ENCODE results near the gene RNF40.

Gene RNF40

DNA sequence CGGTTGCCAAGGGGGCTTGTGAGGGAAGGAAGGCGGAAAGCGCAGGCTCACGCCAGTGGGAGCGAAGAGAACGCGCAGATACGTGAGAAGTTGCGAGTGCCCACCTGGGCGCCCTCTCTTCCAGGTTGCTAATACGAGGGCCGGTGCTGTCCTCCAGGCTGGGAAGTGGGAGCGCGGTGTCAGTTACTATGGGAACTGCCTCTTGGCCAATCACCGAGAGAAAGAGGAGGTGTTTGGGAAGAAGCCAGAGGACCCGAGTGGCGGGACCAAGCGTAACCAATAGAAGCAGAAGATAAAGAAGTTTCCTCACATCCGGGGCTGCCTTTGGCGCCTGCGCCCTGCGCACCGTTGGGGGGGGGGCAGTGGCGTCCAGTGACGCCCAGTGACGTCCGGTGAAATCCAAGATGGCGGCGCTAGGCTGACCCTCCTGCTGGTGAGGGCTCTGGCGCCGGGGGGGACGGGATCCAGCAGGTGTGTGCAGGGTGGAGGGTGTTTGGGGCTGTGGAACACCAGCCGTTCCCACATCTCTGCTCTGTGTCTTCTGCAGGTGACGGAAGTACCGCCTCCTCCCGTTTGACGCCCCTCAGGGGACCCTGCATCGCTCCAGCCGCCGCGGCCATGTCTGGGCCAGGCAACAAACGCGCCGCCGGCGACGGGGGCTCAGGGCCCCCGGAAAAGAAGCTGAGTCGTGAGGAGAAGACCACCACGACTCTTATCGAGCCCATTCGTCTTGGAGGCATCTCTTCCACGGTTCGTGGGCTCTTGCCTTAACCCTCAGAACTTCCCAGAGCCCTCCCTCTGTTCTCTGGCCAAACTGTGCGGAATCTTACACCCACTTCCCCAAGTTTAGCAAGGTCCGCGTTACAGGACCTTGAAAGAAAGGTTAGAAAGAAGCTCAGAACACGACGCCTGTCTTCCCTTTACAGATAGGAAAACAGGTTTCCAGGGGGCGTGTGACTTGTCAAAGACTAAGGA, at the start of gene RNF40, which contains the start of gene CFAP119:
Gene RNF40 (plus strand): TSS at position 395 of the 975 bp plus-strand sequence. CDS start 224 bp downstream, at position 619.
Gene CFAP119 (minus strand): TSS at position 135 of the 975 bp plus-strand sequence. CDS start 314 bp downstream, outside the sequence.
- DNase-seq: peak; percentile 92

DNA sequence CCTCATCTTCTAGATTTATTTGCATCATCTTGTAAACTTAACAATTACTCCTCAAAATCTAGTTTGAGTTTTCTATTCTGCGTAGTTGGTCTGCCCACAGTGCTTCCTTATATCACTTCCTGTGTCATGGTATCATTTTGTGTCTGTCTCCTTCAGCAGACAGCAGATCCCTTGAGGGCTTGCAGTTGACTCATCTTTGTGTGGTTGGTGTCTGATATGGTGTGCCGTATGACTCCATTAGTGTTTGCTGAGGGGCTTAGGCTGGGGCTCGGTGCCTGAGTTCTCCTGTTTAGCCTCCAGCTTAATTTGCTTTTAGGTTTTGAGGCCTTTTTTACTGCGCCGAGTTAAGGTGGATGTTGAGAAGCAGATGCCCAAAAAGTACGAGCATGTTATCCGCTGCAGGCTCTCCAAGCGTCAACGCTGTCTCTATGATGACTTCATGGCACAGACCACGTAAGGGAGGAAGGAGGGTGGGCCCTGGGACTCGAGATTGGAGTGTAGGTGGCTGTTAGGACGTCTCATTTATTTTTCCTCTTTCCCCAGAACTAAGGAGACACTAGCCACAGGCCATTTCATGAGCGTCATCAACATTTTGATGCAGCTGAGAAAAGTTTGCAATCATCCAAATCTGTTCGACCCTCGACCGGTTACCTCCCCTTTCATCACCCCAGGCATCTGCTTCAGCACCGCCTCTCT, 46.2 kb upstream of the RNF40 start:
- peak; percentile 78 for DNase-seq

DNA sequence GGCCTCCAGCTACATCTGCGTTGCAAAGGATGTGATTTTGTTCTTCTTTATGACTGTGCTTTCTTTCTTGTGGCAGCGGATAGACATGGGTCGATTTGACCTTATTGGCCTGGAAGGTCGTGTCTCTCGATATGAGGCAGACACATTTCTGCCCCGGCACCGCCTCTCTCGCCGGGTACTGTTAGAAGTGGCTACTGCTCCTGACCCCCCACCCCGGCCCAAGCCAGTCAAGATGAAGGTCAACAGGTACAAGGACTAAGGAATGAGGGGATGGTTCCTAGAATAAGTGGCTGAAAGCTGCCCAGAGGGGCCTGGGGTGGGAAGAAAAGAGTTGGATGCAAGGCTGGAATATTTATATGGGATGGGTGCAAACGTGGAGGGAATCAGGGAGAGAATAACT, 42.0 kb upstream of the RNF40 start:
- DNase-seq: no peak

DNA sequence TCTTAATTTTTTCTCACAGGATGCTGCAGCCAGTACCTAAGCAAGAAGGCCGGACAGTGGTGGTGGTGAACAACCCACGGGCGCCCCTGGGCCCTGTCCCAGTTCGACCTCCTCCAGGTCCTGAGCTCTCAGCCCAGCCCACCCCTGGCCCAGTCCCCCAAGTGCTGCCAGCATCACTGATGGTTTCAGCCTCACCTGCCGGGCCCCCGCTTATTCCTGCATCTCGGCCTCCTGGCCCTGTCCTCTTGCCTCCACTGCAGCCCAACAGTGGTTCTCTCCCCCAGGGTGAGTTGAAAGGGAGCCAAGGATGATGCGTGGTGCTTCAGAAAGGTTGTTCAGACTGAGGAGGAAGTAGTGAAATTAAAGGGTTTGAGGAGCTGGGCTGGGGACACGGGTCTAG, 41.4 kb upstream of the RNF40 start:
- no peak for DNase-seq

DNA sequence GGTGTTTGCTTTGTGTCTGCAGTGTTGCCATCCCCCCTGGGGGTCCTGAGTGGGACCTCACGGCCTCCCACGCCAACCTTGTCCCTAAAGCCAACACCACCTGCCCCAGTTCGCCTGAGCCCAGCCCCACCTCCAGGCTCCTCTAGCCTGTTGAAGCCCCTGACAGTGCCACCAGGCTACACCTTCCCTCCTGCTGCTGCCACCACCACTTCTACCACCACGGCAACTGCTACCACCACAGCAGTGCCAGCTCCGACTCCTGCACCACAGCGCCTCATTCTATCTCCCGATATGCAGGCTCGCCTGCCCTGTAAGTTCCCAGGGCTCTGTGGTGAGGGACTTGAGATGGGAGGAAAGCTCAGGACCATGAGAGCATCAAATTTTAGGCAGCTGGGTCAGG, 41.0 kb upstream of the RNF40 start:
- no peak for DNase-seq

DNA sequence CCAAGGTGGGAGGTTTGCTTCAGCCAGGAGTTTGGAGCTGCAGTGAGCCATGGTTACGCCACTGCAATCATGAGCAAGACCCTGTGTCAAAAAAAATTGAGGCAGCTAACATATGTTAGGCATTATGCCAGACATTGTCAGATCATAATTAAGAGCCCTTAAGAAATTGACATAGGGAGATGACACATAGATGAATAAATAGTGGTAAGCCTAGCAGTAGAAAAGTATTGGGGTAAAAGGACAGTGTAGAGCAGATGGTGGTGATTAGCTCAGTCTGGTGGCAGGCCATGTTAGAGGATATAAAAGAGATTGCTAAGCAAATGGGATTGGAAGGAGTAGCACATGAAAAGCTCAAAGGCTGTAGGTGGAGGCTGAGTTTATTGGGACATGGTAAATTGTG, 40.5 kb upstream of the RNF40 start:
- no peak for DNase-seq

DNA sequence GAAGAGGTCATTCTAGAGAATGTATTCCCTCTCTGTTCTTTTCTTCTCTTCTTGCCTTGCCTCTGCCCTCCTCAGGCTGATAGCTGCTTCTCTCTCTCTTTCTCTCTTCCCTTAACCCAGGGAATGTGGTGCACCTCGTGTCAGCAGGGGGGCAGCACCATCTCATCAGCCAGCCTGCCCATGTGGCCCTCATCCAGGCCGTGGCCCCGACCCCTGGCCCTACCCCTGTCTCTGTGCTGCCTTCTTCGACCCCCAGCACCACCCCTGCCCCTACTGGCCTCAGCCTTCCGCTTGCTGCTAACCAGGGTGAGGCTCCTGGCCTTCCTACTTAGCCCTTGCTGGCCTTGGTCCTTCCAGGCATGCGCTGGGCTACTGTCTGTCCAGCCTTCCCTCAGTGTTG, 39.7 kb upstream of the RNF40 start:
- no peak for DNase-seq

DNA sequence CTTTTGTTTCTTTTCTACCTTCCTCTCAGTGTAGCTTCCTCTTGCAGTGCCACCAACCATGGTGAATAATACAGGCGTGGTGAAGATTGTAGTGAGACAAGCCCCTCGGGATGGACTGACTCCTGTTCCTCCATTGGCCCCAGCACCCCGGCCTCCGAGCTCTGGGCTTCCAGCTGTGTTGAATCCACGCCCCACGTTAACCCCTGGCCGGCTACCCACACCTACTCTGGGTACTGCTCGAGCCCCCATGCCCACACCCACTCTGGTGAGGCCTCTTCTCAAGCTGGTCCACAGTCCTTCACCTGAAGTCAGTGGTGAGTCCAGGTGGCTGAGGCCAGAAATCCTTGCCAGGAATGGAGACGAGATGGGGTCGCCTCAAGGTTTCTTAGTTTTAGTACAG, 39.2 kb upstream of the RNF40 start:
- no peak for DNase-seq

DNA sequence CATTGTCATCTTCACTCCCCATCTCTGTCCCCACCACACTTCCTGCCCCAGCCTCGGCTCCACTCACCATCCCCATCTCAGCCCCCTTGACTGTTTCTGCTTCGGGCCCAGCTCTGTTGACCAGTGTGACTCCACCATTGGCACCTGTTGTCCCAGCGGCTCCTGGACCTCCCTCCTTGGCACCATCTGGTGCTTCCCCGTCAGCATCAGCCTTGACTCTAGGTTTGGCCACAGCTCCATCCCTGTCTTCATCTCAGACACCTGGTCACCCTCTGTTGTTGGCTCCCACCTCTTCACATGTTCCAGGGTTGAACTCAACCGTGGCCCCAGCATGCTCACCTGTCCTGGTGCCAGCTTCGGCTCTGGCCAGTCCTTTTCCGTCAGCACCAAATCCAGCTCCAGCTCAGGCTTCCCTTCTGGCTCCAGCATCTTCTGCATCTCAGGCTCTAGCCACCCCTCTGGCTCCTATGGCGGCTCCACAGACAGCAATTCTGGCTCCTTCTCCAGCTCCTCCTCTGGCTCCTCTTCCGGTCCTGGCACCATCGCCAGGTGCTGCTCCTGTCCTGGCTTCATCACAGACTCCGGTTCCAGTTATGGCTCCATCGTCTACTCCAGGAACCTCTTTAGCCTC, 38.3 kb upstream of the RNF40 start:
- no peak for DNase-seq

DNA sequence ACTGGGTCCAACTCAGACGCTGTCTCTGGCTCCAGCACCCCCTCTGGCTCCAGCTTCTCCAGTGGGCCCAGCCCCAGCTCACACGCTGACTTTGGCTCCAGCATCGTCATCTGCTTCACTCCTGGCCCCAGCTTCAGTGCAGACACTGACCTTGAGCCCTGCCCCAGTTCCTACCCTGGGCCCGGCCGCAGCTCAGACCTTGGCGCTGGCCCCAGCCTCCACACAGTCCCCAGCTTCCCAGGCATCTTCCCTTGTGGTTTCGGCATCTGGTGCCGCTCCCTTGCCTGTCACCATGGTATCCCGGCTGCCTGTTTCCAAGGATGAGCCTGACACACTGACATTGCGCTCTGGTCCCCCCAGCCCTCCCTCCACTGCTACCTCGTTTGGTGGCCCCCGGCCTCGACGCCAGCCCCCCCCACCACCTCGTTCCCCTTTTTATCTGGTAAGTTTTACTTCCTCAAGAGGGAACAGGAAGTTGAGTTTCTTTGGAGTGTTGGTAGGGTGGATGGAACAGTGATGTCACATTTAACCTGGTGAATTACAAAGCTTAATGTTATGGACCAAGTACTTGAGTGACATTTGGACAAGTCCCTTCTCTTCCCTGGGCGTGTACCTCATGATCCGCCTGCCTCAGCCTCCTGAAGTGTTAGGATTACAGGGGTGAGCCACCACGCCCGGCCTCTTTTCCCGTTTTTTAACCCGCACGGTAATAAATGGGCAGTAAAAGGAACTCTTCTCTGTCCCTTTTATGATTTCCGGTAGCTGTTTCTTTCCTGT, 37.3 kb upstream of the RNF40 start:
- DNase-seq: no peak

DNA sequence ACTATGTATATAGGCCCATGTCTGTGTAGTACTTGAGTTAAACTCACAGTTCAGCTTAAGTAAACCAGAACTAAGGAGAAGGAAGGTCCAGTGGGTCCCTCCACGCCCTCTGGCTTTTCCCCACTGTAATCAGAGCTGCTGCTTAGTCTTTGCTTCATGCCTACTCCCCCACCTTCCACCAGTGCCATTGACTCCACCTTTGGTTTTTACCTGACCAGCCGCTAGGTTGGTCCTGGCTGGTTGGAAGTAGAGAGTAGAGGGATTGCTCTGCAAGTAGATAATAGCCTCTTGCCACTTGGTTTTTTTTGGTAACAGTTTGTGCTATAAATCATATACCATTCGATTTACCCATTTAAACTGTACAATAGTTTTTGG, 36.7 kb upstream of the RNF40 start:
- DNase-seq: no peak

DNA sequence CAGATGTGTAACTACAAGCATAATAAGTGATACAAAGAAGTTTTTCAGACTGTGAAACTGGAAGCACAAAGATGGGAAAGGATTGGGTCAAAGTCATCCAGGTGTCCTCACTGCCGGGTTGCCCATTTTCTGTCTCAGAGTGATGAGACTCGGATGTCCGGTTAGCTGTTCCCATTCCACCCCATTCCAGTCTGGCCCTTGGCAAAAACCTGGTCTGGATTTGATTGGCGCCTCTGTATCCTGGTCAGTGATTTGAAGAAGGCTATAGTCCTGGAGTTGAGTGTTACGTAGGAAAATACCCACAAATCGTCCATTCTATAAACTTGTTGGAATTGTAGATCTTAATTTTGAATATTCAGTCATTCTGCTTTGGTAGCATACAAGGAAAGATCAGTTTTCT, 33.8 kb upstream of the RNF40 start:
- no peak for DNase-seq

DNA sequence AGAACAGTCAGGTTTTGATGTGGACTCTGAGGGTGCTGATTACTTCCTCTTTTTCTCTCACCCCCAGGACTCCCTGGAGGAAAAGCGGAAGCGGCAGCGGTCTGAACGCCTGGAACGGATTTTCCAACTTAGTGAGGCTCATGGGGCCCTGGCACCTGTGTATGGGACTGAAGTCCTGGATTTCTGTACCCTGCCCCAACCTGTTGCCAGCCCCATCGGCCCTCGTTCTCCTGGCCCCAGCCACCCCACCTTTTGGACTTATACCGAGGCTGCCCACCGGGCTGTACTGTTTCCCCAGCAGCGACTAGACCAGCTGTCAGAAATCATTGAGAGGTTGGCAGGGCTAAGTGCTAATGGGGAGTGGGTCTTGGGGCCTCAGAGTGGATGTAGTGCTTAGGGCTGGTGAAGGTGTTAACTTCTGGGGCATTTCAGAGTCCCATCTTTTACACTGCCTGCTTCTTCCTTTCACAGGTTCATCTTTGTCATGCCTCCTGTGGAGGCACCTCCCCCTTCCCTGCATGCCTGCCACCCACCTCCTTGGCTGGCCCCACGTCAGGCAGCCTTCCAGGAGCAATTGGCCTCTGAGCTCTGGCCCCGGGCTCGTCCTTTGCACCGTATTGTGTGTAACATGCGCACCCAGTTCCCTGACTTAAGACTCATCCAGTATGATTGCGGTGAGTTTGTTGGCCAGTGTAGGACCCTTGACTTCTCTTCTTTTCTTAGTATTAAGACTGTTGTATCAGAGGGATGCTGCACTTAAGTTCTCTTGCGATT, 33.0 kb upstream of the RNF40 start:
- no peak for DNase-seq

DNA sequence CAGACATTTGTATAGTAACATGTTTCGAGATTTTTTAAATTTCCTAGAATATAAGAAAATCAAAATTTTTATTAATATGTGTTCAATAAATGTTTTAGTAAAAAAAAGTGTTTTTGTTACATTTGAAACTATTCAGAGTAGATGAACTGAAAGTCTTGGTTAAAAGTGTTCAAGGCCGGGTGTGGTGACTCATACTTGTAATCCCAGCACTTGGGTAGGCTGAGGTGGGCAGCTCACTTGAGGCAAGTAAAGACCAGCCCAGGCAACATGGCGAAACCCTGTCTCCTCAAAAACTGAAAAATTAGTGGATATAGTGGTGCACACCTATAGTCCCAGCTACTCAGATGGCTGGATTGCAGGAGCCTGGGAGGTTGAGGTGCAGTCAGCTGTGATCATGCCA, 30.7 kb upstream of the RNF40 start:
- DNase-seq: no peak

DNA sequence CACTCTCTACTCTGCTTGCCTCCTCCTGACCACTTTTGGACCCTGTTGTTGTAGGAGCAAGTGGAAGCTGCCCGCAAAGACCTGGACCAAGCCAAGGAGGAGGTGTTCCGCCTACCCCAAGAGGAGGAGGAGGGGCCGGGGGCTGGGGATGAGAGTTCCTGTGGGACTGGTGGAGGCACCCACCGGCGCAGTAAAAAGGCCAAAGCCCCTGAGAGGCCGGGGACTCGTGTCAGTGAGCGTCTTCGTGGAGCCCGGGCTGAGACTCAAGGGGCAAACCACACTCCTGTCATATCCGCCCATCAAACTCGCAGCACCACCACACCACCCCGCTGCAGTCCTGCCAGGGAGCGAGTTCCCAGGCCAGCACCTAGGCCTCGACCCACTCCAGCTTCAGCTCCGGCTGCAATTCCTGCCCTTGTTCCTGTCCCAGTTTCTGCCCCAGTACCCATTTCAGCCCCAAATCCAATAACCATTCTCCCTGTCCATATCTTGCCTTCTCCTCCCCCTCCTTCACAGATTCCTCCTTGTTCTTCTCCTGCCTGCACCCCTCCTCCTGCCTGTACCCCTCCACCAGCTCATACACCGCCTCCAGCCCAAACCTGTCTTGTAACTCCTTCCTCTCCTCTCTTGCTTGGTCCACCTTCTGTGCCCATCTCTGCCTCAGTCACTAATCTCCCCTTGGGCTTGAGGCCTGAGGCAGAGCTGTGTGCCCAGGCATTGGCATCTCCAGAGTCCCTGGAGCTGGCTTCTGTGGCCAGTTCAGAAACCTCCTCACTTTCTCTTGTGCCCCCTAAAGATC, 24.9 kb upstream of the RNF40 start:
- no peak for DNase-seq

DNA sequence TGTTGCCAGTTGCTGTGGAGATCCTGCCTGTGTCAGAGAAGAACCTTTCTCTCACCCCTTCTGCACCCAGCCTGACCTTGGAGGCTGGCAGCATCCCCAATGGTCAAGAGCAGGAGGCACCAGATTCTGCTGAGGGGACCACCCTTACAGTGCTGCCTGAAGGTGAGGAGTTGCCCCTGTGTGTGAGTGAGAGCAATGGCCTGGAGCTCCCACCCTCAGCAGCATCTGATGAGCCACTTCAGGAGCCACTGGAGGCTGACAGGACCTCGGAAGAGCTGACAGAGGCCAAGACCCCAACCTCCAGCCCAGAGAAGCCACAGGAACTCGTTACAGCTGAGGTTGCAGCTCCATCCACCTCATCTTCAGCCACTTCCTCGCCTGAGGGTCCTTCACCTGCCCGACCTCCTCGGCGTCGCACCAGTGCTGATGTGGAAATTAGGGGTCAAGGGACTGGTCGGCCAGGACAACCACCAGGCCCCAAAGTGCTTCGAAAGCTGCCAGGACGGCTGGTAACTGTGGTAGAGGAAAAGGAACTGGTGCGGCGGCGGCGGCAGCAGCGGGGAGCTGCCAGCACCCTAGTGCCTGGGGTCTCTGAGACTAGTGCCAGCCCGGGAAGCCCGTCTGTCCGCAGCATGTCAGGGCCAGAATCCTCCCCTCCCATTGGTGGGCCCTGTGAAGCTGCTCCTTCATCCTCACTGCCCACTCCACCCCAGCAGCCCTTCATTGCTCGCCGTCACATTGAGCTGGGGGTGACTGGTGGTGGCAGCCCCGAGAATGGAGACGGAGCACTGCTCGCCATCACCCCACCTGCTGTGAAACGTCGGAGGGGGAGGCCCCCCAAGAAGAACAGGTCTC, 24.1 kb upstream of the RNF40 start:
- no peak for DNase-seq

DNA sequence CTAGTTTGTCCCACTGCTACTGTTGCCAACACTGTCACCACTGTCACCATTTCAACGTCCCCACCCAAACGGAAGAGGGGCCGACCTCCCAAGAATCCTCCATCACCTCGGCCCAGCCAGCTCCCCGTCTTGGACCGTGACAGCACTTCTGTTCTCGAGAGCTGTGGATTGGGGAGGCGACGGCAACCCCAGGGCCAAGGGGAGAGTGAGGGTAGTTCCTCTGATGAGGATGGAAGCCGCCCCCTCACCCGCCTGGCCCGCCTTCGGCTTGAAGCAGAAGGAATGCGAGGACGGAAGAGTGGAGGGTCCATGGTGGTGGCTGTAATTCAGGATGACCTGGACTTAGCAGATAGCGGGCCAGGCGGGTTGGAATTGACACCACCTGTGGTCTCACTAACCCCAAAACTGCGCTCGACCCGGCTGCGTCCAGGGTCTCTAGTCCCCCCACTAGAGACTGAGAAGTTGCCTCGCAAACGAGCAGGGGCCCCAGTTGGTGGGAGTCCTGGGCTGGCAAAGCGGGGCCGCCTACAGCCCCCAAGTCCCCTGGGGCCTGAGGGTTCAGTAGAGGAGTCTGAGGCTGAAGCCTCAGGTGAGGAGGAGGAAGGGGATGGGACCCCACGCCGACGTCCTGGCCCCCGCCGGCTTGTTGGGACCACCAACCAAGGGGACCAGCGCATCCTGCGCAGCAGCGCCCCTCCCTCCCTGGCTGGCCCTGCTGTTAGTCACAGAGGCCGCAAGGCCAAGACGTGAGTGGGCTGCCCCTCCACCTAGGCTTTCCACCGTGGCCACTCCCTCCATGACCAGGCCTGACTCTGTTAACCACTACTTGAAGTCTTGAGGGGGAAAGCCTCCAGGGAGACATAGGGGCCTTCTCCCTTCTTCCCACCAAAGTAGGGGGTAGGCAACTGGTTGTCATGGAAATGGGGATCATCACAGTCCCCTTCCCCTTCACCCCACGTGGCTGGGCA, 22.9 kb upstream of the RNF40 start:
- no peak for DNase-seq

DNA sequence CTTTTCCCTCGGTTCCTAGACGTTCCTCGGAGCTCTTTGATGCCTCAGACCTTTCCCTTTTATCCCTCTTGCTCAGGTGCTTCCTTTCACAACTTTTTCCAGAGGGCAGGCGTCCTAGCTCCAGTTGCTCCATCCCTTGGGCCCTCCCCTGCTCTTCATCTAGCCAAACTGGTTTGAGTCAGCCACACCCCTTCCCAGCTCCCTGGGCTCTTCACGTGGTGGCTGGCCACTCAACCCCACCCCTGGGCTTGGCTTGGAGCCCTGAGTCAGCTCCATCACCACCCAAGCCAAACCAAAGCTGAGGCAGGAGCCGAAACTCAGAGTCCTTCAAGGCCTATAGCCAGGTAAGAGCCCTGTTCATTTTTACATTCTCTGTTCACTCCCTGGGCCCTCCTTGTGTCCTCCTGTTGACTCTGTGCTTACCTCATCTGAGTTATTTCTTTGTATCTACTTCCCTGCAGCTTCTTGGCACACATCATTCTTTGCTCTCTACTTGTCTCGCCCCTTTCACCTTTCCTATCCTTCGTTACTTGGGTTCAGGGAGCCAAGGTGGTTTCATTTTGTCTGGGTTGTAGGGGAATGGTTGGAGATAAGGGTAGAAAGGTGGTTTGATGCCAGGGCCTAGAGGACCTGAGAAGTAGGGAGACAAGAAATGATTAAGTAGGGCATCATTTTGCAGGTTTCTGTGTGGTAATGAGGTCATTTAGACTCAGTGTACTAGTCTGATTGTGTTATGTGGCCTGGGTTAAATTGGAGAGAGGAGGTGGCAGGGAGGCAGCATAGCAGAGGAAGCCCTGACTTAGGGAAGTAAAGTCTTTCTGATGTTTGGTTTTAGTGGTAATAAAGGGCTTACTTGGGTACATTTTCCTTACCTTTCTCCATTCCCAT, 21.5 kb upstream of the RNF40 start:
- DNase-seq: no peak
